ENCODE measurements around the gene XKRX.

- no peak for TF ChIP-seq POLR2AphosphoS5 (IDR thresholded peaks at IDR 0.05; ENCODE audit: low read depth, low read length)
- no peak for TF ChIP-seq POLR2A (IDR thresholded peaks at IDR 0.05; ENCODE audit: low read depth, low read length)
- TF ChIP-seq SPI1 (IDR thresholded peaks at IDR 0.05; ENCODE audit: low read depth, low read length), result no peak
These were observed 54.4 kb downstream of the XKRX start, which contains the start of gene NOX1 for GRCh38 chrX:100874325-100874724.
